Dendritic cell treated with granulocyte-macrophage colony-stimulating factor and Interleukin-4, amounts not matched to agents 40 ng/mL and 50 ng/mL, for 4 days (primary cell): ENCODE results near the gene ADRB2.

Source experiments
- H3K27ac Mint-ChIP-seq: one replicate; pipeline ENCODE4 v1.8.0; 2022; ENCODE audit warnings: mild to moderate bottlenecking, mixed read lengths
- H3K27me3 Mint-ChIP-seq: one replicate; pipeline ENCODE4 v1.8.0; 2022; ENCODE audit warnings: mild to moderate bottlenecking, mixed read lengths
- H3K36me3 Mint-ChIP-seq: one replicate; pipeline ENCODE4 v1.8.0; 2022; ENCODE audit warnings: low read depth, mixed read lengths
- H3K4me1 Mint-ChIP-seq: one replicate; pipeline ENCODE4 v1.8.0; 2022; ENCODE audit warnings: low read depth, mixed read lengths
- H3K4me3 Mint-ChIP-seq: one replicate; pipeline ENCODE4 v1.8.0; 2022; ENCODE audit warnings: mild to moderate bottlenecking, moderate library complexity, mixed read lengths
- H3K9me3 Mint-ChIP-seq: one replicate; pipeline ENCODE4 v1.8.0; 2022; ENCODE audit warnings: mixed read lengths
- intact Hi-C: fragments of 100-400 bp; cut with micrococcal nuclease; formaldehyde crosslinking; loops from one replicate; pipeline ENCODE4 v1.15.0; 2022

Gene ADRB2

DNA sequence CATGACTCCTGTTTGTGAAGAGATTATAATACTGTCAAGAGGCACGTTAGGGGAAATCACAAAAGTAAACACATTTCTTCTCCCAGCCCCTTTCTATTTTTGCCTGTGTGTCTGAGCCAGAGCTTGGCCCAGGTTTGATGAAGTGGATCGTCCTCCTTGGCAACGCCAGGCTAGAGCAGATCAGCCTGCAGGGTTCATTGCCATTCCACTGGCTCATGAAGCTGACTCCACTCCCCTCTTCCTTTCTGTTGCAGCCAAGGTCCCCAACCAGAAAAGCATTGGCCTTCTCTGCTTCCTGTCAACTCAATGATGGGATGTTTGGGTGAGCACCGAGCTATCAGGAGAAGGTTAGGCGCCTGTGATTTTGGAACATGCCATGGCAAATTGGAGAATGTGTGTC, 3.3 kb downstream of the ADRB2 start:
- peak overlapping the region; percentile 38 for H3K27ac Mint-ChIP-seq
- intact Hi-C loops = loop anchor here (5.0 kb wide), 1 partner anchor 133 kb away; no protein-coding TSS in a partner anchor
- H3K4me1 Mint-ChIP-seq = peaks cover 84% of the 10 kb centered on the region
- no peaks in the 10 kb centered on the region for H3K27me3 Mint-ChIP-seq
- peak overlapping the region; percentile 85 for H3K4me3 Mint-ChIP-seq
- H3K36me3 Mint-ChIP-seq = no peaks in the 10 kb centered on the region
- no peaks in the 10 kb centered on the region for H3K9me3 Mint-ChIP-seq

DNA sequence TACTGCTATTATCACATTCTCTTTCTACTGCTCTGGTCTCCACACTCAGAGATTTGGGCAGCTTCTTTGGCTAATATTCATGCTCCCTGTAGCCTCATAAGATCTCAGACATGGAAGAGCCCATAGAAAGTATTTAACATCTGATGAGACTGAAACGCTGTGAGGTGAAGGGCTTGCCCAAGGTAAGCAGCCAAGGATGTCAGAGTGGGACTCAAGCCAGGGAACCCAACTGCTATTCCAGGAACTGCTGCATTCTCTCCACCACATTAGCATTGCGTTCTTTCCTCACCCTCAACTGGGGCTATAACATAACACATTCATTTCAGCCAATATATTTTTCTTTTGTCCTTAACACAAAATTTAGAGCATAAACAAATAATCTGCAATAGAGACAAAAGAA, 3.8 kb downstream of the ADRB2 start:
- H3K27ac Mint-ChIP-seq = peak overlapping the region; percentile 38

DNA sequence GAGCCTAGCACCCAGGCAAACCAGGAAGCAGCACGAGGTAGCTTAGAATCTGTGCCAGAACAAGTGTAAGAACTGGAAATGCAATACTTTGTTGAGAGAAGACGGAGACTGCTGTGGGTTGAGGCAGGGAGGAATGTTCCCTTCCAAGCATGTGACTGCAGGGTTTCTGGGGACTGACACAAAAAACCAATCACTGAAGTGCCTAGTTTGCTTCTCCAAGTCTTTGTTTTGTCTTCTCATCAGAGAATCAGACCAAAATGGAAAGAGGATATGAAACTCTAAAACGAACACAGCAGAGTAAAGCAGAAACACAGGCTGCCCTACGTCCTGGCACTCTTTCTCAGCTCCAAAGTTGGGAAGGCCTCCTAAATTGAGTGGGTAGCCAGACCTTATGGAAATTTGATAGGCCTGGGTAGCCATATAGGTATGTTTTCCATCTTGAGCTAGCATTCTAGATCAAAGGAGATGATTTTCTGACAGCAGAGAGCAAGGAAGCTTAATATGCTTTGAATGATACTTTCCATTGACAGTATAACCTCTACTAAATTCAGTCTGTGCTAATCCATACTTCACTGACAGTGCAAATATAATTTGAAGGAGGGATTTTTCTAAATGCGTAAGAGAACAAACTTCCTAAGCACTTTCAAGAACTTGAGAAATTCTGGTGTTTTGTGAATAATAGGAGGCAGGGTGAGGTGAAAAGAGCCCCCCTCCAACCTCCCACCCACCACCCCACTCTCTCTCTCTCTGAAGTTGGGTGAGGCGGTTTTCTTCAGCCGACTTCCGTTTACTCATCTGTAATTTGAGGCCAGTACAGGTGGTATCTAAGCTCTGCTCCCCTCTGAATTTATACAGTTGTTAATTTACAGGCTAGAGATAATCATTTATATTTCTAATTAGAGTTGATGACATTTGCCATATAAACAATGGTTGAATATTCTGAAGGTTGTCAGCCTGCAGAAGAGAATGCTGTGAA, 5.5 kb downstream of the ADRB2 start:
- Mint-ChIP-seq H3K27ac (peak overlapping the region; percentile 81), H3K4me1 (peaks cover 91% of the 10 kb centered on the region), H3K36me3 (no peaks in the 10 kb centered on the region), H3K27me3 (no peaks in the 10 kb centered on the region), H3K9me3 (no peaks in the 10 kb centered on the region), H3K4me3 (peak overlapping the region; percentile 85)
- intact Hi-C loops = no loop called here

More for the DNA sequence above, 3.8 kb downstream of the ADRB2 start:
- peak overlapping the region; percentile 85 for H3K4me3 Mint-ChIP-seq
- H3K27me3 Mint-ChIP-seq = no peaks in the 10 kb centered on the region
- no peaks in the 10 kb centered on the region for H3K36me3 Mint-ChIP-seq
- intact Hi-C loops = no loop called here
- peaks cover 88% of the 10 kb centered on the region for H3K4me1 Mint-ChIP-seq
- no peaks in the 10 kb centered on the region for H3K9me3 Mint-ChIP-seq

DNA sequence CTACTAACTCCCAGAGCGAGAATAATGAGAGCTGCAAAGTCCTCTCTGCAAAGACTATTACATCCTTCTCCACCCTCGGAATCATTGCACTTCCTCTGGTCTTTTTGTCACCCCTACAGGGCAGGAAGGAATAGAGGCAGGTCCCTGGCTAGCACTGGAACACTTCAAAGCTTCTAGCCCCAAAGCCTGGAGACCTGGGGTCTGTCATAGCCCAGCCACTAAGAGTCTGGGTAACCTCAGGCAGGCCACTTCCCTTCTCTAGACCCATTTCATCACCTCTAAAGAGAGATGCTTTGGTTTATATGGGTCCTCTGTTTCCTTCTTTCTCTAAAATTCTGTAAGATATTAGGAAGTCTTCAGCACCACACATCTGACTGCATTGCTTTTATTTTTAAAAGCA, 6.7 kb downstream of the ADRB2 start:
- Mint-ChIP-seq H3K36me3 (peaks cover 7% of the 10 kb centered on the region), H3K4me1 (peaks cover 88% of the 10 kb centered on the region), H3K4me3 (no peak overlapping the region), H3K9me3 (no peaks in the 10 kb centered on the region), H3K27ac (peak overlapping the region; percentile 81), H3K27me3 (no peaks in the 10 kb centered on the region)
- intact Hi-C loops = no loop called here

DNA sequence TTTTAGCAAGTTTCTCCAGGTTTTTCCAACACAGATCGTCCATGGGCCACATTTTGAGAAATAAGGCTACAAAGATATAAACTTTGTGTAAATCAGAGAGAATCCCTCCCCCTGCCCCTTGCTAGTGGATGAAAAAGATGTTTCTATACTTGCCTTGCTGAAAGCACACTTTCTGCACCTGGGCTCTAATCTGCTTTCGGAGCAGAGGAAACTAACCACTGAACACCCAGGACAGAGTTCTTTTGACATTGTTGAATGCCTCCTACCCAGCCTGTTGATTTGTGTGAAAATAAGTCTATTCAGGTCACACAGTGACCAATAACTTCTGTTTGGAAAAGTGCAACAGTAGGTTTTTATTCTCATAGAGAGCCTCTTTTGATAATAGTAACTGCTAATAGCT, 7.5 kb downstream of the ADRB2 start:
- intact Hi-C loops = no loop called here
- peaks cover 12% of the 10 kb centered on the region for H3K36me3 Mint-ChIP-seq
- H3K4me3 Mint-ChIP-seq = no peak overlapping the region
- peak overlapping the region; percentile 82 for H3K27ac Mint-ChIP-seq
- H3K9me3 Mint-ChIP-seq = no peaks in the 10 kb centered on the region
- H3K27me3 Mint-ChIP-seq = no peaks in the 10 kb centered on the region
- peaks cover 80% of the 10 kb centered on the region for H3K4me1 Mint-ChIP-seq

DNA sequence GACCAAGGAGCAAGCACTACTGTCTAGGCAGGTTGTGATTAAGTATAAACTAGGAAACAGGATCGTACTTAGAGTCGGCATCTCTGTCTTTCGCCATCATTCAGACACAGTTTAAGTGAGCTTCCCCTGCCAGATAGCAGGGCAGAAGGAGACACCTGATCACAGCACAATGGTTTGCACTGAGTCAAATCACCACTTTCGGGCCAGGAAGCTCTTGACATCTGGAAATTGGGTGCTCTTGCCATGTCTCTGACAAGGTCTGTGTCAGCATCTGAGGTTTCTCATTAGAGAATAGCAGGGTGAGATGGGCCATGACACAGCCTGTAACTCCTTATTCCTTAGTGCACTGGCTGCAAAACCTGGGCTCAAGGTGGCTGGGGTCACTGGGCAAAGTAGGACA, 8.3 kb downstream of the ADRB2 start:
- Mint-ChIP-seq H3K36me3 (peaks cover 15% of the 10 kb centered on the region), H3K27ac (peak overlapping the region; percentile 82)

DNA sequence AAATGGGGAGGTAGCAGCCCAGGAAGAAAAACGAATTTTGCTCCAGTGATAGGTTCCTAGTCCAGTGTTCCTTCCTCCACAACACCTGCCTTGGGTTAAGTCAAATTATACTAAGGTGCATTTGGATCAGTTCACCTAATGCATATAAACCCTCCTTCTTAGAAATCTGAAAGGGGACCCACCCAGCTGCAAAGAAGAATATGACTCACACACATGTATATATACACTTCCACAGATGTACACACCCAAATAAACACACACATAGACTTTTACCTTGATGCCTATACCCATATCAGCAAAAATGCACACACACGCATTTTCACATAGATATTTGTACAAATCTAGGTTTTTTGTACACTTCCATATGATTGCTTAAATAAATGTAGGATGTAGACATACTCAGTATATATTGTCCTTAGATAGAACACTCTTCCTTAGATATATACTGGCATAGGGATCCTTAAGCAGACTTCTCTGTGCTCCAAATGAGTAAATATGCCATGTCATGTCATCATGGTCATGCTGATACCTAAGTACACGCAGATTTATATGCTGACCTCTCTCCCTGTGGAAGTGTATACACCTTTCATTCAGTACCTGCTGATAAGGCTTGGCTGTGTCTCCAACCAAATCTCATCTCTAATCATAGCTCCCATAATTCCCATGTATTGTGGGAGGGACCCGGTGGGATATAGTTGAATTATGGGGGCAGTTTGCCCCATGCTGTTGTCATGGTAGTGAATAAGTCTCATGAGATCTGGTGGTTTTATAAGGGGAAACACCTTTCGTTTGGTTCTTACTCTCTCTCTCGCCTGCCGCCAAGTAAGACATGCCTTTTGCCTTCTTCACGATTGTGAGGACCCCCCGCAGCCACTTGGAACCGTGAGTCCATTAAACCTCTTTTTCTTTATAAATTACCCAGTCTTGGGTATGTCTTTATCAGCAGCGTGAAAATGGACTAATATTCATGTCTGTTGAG, 10.2 kb downstream of the ADRB2 start:
- Mint-ChIP-seq H3K4me3 (no peak overlapping the region), H3K27ac (no peak overlapping the region), H3K4me1 (peaks cover 54% of the 10 kb centered on the region), H3K36me3 (peaks cover 23% of the 10 kb centered on the region), H3K27me3 (no peaks in the 10 kb centered on the region), H3K9me3 (no peaks in the 10 kb centered on the region)
- intact Hi-C loops = no loop called here

More for the DNA sequence above, 8.3 kb downstream of the ADRB2 start:
- Mint-ChIP-seq H3K9me3 (no peaks in the 10 kb centered on the region), H3K27me3 (no peaks in the 10 kb centered on the region), H3K4me1 (peaks cover 73% of the 10 kb centered on the region), H3K4me3 (no peak overlapping the region)
- intact Hi-C loops = no loop called here

DNA sequence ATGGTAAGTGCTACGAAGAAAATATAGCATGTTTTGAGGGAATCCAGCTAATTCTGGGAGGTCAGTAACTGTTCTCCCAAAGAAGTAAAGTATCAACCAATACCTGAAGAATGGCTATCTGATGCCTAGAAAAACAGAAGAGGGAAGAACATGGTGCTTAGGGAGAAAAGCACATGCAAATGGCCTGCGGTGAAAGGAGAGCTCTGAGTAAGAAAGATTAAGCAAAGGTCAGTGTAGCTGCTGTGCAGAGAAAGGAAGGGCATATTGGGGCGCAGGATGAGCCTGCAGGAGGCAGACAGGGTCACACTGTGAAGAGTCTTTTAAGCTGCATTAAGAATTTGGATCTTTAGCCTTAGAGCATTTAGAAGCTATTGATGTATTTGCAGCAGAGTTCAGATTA, 11.0 kb downstream of the ADRB2 start:
- Mint-ChIP-seq H3K4me1 (peaks cover 52% of the 10 kb centered on the region), H3K9me3 (no peaks in the 10 kb centered on the region)
- intact Hi-C loops = no loop called here

DNA sequence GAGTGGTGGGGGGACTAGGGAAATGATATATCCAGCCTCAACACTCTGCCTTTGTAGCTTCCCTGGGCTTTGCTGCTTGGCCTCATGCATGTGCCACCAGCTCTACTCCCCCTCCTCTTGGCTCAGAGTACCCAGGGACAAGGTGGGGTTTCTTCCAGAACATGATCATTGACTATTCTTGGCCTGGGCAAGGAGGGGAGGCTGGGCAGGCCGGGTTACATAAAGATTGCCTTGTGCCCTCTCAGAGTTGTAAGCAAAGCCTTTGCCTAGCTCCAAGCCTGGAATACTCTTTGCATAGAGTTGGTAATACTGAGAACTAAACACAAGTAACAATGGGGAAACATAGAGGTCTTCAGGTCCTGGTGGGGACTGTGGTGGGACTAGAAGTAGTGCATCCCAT, 11.9 kb downstream of the ADRB2 start:
- H3K4me1 Mint-ChIP-seq = peaks cover 43% of the 10 kb centered on the region

More for the DNA sequence above, 11.0 kb downstream of the ADRB2 start:
- Mint-ChIP-seq H3K4me3 (no peak overlapping the region), H3K36me3 (peaks cover 23% of the 10 kb centered on the region), H3K27ac (no peak overlapping the region), H3K27me3 (no peaks in the 10 kb centered on the region)

DNA sequence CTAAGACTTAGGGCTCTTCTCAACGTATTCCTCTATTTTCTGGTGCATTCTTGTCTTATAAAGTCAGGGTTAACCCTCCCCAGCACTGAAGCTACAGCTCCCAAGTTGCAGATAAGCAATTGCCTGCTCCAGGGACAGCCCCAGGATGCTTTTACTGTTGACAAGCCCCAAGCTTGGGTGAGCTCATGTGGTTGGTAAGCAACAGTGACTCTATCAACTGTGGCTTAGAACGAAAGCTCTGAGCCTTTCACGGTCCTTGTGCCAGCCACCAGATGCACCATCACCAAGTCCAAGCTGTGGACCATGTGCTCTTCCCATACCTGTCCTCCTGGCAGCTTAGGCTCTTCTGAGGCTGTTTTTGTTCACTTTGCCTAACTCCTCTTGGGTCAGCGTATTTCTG, 13.5 kb downstream of the ADRB2 start:
- H3K4me1 Mint-ChIP-seq = peaks cover 35% of the 10 kb centered on the region
- no peak overlapping the region for H3K4me3 Mint-ChIP-seq
- intact Hi-C loops = no loop called here

More for the DNA sequence above, 11.9 kb downstream of the ADRB2 start:
- H3K36me3 Mint-ChIP-seq = peaks cover 23% of the 10 kb centered on the region
- no peak overlapping the region for H3K27ac Mint-ChIP-seq
- no peak overlapping the region for H3K4me3 Mint-ChIP-seq
- no peaks in the 10 kb centered on the region for H3K9me3 Mint-ChIP-seq
- intact Hi-C loops = no loop called here
- no peaks in the 10 kb centered on the region for H3K27me3 Mint-ChIP-seq

DNA sequence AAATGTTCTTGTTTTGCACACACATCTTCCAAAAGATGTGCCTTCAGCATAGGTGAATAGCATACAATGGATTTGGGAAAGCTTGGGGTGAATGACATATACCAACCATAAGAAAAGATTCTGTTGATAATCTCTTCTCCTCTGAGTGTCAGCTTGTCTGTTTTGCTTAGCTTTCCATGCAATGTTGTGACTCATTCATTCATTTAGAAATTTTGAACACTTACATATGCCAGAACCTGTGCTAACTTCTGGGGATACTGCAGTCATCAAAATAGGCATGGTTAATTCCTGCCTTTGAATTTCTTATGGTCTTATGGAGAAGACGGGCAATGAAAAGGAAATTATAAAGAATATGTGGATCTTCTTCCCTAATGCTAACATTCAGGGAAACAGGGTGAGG, 14.1 kb downstream of the ADRB2 start:
- intact Hi-C loops = no loop called here

More for the DNA sequence above, 13.5 kb downstream of the ADRB2 start:
- Mint-ChIP-seq H3K27me3 (no peaks in the 10 kb centered on the region), H3K27ac (no peak overlapping the region), H3K36me3 (peaks cover 23% of the 10 kb centered on the region), H3K9me3 (no peaks in the 10 kb centered on the region)

DNA sequence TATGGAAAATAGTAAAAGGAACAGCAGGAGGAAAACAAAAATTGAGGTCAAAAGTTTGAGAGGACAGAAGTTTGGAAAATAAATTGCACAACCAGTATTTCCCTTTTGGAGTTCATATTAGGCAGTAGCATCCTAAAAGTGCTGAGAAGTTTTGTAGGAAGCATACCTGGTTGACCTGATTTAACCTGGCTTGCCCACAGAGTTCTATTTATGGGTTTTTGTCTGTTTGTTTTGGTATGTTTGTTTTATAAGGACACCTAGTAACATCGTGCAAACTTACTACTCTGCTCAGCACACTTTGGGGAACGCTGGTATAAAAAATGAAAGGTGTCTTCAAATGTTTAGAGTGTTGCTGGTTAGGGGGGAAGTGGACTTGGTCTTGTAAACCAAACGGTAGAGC, 15.1 kb downstream of the ADRB2 start:
- peaks cover 23% of the 10 kb centered on the region for H3K36me3 Mint-ChIP-seq
- peaks cover 21% of the 10 kb centered on the region for H3K4me1 Mint-ChIP-seq
- no peak overlapping the region for H3K27ac Mint-ChIP-seq
- intact Hi-C loops = no loop called here
- no peak overlapping the region for H3K4me3 Mint-ChIP-seq
- no peaks in the 10 kb centered on the region for H3K27me3 Mint-ChIP-seq
- H3K9me3 Mint-ChIP-seq = no peaks in the 10 kb centered on the region

More for the DNA sequence above, 14.1 kb downstream of the ADRB2 start:
- Mint-ChIP-seq H3K4me1 (peaks cover 31% of the 10 kb centered on the region), H3K27ac (no peak overlapping the region), H3K4me3 (no peak overlapping the region), H3K27me3 (no peaks in the 10 kb centered on the region), H3K36me3 (peaks cover 23% of the 10 kb centered on the region), H3K9me3 (no peaks in the 10 kb centered on the region)

DNA sequence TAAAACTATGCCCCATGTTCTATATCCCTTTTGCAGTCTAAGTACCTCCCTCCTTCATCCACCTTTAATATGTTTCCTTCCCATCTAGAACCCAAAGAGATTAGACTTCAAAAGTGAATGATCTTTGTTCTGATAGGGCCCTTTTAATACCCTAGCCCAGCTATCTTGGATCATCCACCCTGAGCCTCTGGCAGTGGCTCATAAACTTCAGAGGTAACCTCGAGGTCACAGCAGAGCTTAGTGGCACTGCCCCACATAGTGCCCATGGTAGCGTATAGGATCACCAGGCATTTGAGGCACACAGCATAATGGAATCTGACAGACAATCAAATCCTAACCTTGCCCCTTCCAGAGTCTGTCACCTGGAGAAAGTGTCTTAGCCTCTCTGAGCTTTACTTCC, 15.8 kb downstream of the ADRB2 start:
- Mint-ChIP-seq H3K4me1 (peaks cover 18% of the 10 kb centered on the region), H3K9me3 (no peaks in the 10 kb centered on the region), H3K27me3 (no peaks in the 10 kb centered on the region), H3K36me3 (peaks cover 21% of the 10 kb centered on the region), H3K4me3 (no peak overlapping the region), H3K27ac (no peak overlapping the region)
- intact Hi-C loops = no loop called here
